GM19372 (cell line): ENCODE measurements around the gene DIP2C.

Source experiments
- ATAC-seq: cut with Tn5 transposase; IDR thresholded peaks from one replicate; pipeline ENCODE4 v1.9.1; 2021; ENCODE audit warnings: mild to moderate bottlenecking, low read depth, moderate library complexity; ENCODE audit not compliant: unreplicated experiment

DIP2C gene

DNA sequence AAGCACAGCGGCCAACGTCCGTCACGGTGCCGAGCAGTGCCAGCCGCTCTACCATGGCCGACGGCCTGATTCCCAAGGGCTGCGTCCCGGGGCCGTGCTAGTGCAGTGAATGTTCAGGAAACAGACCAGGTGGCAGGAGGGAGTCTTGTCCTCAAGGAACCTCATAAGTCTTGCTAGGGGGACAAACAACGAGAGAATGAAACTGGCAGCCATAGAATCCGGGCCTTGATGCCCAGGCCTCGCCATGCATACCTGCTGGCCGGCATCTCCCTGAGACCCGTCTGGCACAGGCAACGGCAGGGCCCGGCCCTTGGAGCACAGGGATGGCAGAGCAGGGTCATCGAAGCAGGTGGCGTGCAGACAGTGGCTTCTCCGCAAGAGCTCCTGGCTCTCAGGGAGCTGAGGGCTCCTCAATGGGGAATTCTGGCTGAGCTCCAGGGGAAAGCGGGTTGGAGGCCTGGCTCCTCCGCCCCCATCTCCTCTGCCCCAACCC is 58.8 kb downstream of the DIP2C start:
- ATAC-seq: no peak

DNA sequence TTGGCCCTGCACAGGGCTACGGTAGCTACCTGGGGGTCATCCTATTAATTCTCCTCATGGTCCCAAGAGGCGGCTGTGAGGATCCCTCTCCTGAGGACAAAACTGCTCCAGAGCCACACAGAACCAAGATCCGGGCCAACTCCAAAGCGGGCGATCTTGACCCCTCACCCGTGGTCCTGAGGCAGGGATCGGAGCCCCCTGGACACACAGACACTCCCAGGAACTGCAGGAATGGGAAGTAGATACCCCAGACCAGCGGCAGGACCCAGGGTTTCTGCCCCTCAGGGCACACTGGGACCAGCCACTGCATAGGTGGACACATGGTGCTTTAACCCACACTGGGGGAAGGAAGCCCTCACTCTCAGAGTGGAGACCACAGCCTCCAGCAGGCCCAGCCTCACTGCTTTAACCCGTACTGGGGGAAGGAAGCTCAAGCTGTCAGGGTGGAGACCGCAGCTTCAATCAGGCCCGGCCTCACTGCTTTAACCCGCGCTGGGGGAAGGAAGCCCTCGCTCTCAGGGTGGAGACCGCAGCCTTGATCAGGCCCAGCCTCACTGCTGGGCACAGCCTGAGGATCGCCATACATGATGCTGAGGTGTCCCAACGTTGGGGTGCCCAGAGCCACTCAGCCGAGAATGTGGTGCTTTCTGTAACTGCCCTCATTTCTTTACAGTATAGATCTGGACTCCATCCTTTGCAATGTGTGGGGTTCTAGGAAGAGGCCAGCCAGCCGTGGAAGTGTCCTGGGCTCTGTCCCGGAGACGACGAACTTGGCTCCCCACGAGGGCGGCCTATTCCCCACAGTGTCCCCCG is 60.1 kb downstream of the DIP2C start:
- ATAC-seq: no peak

DNA sequence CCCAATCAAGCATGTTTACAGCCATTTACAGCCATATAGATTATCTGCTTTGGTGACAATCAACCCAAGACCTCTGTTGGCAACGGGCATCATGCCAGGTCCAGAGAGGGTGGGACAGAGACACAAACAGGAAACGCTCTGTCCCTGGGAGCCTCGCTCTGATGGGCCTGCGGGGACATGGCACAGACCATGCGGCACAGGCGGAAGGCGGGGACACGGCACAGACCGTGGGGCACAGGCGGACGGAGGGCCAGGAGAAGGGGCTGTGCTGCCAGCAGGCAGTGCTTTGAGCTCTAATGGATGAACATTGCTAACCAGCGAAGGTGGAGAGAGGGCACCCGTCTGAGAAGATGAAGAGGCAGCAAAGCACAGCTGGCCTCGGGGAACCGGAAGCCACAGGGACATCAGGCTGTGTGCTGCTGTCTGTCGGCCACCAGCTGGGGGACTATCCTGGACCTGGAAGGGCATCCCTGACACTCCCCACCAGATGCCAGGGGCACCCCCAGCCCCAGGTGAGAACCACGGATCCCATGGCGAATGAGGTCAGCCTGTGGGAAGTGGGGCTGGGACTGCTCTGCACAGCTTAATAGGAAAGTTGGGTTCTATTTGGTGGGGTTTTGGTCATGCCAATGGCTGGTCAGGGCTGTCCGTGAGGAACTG is 61.0 kb downstream of the DIP2C start:
- no peak for ATAC-seq

DNA sequence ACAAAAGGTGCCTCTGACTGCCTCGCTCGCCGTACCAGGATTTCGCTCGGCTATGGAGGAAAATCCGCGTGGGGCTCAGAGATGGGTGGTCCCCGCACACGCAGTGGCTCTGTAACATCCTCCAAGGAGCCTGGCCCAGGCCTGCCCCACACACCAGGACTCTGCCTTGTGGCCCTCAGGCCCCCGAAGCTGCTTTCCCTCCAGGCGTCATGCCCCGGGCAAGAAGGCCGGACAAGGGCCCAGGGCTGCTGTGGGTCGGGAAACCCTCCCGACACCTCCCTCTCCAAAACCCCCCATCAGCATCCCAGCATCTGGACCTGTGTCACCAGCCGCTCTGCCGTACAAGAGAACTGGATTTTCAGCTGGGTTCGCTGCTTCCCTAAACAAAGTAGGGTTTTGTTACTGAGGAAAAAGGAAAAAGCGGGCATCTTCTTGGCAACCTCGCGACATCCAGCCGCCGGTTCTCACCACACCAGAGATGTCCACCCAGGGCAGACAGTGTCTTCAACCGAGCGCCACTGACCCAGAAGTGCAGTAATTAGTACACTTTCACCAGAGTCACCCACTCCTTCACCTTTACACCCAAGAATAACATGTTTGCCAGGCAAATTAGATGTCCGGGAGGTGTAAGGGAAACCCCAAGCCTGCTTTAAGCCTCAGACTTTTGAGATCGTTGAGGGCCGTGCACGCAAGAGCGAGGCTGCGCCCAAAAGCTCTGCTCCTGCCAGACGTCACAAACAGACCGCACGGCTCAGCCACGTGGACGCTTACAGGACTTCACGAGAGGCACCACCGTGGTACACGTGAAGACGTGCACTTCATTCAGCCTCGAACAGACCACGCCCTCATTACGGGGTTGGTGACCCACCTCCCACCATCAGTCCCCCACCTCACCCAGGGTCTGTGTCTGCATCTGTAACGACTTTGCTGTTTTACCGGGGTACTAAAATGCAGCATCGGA is 62.2 kb downstream of the DIP2C start:
- ATAC-seq: no peak

DNA sequence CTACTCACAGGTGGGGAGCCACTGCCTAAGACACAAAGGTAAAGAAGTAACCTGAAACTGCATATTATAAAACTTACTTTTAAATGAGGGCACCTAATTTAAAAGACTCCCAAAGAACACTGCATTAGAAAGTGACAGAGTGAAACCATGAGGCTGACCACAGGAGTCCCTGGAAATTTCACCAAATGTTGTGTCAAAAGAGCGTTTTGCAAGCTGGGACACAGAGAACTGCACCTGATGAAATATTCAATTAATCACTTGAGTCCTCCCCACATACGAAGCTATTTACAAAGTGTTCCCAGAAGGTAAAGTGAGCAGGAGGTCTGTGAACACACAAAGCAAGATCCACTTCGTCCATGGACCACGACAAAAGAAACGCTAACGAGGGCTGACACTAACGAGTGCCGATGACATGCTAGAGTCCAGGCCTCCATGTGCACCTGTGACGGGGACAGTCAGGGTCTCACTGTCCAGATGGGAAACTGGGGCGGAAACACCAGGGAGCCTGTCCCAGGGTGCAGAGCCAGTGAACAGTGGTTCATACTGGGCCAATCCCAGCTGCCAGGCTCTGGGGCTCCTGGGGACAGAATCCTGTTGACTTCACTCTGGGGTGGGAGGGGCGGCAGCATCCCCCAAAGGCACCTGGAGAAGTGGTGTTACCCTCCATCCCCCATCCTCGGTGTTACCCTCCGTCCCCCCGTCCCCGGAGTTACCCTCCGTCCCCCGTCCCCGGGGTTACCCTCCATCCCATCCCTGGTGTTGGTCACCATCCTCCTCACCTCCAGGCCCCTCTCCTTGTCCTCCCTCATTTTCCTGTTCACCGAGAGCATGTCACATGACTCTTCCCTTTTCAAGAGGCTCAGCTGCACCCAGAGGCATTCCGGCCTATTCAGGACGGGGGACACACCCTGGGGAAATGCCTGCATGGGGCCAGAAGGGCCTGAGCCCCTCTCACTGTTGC is 63.4 kb downstream of the DIP2C start:
- no peak for ATAC-seq

DNA sequence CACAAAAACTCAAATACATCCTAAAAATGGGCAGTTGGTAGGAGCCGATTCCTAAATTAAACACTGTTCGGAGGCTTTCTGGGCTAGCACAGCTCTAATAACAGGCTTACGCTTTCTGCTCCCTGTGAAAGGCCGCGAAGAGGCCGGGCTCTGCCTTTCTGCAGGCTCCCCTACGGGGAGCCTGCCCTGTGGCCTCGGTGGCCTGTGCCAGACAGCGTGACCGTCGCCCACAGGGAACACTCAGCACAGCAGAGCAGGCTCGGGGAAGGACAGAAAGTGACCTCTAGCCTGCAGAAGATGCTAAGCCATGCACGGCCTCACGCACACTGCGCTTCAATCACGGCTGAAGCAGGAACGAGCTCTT is 64.2 kb downstream of the DIP2C start:
- no peak for ATAC-seq

DNA sequence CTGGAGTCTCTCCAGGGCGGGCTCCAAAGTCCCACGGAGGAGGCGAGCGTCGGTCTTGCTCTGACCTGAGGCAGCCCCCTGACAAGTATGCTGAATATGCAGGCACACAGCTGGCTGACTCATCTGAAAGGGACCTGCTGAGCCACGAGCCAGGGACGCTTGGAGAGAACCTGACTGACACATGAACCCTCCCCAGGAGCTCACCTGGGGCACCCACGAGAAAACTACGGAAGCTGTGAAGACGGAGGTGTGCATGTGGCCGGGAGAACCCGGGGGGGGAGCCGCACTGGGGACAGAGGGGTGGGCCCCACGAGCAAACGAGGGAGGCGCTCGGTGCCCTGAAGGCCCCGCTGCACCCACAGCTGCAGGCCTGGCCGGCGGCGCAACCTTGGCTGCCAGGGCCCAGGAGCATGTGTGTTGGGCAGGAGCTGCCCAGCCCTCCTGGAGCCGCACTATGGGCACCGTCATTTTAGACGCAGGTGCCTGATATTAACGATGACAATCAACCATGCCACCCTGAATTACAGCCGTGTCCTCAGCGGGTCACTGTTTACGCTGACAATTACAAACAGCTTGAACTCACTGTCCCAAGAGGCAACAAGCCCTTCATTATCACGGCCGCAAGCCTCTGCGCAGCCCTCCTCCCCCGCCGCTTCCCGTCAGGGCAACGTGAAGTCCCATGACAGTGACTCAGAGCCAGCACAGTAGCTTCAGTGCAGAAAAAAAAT is 64.7 kb downstream of the DIP2C start:
- no peak for ATAC-seq

DNA sequence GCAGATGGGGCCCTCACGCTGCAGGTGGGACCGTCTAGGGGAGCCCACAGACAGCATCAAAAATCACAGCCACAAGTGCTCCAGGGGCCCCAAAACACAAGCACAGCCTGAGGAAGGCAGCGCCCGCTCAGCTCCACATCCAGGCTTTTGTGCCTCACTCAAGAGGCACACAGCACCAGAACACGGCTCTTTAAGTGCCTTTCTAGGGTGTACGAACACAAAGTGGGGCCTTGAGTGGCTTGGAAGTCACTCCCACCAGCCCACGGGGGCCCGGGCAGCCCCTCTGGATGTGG is 65.2 kb downstream of the DIP2C start:
- no peak for ATAC-seq

DNA sequence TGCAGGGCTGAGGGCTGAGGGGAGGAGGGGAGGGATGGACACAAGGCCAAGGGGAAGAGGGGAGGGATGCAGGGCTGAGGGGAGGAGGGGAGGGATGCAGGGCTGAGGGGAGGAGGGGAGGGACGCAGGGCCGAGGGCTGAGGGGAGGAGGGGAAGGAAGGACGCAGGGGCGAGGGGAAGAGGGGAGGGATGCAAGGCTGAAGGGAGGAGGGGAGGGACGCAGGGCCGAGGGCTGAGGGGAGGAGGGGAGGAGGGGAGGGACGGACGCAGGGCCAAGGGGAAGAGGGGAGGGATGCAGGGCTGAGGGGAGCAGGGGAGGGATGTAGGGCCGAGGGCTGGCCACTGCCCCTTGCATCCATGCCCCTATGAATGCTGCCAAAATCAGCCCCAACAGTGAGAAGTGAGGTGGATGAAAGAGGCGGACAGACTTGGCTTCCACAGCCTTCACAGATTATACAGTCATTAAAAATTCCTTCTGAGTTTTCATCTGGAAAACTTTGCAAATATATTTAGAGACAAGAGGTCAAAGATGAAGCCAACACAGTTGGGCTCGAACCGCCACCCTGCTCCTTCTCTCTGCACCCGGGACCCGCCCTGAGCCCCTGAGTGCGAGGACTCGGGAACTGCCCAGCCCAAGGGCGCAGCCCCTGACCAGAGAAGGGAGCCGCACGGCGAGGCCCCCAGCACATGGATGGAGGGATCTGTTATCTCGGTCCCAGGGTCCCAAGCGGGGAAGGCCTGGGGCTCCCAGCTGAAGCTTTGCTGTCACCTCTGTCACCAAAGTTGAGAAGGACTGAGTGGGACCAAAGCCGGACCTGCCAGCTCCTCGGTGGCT is 65.8 kb downstream of the DIP2C start:
- no peak for ATAC-seq

DNA sequence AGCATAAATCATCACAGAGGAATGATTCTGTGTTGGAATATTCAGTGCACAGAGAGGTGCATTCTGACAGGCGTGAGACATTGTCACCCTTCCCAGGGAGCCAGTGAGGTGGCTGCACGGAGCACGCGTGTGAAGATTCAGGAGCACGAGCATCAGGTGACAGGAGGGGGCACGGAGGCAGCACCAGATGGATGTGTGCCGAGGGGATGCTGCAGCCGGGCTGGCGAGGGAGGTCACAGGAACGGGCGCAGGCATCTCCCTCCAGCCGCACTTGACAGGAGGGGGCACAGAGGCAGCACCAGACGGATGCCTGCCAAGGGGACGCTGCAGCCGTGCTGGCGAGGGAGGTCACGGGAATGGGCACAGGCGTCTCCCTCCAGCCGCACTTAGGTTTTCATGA is 66.5 kb downstream of the DIP2C start:
- ATAC-seq: no peak

DNA sequence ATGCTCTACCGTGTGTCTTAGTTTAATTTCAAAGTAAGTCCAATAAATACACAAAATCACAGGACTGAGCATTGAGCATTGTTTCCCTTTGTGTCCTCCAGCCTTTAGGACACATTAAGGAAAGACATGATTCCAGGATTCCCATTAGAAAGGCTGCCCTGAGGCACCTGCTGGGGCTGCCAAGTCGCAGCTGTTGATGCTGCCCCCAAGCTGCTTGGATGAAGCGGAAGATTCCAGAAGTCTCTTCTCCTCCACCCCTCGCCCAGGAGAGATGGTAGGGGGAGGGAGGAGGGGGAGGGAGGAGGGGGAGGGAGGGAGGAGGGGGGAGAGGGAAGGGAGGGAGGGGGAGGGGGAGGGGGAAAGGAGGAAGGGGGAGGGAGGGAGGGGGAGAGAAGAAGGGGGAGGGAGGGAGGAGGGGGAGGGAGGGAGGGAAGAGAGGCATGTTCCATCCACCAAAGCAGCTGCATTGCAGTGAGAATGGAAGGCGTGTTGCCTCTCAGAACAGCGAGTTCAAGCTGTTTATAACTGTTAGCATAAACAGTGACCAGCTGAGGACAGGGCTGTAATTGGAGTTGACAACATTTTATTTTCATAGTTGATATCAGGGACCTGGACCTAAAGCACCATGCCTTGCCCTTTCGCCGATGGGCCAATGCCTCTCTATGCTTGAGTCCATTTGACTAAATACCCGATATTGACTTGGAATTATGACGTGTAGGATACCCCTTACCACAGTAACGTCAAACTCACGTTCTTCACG is 67.3 kb downstream of the DIP2C start:
- ATAC-seq: no peak

DNA sequence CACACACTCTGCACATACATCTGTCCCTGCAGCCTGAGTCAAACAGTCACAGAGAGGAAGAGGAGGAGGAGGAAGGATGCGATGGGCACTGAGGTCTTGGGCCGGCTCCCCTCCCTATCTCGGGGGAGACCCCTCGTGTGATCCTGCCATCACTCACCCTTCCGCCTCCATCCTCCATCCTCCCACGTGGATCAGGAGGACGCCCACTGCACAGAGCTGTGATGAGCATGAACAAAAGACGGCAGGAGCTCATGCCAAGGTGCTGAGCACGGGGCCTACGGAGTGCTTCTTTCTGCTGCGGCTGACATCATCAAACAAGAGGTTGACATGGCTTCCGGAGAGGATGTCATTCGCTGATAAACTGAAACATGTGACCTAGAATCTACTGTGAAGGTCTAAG is 68.0 kb downstream of the DIP2C start:
- no peak for ATAC-seq

DNA sequence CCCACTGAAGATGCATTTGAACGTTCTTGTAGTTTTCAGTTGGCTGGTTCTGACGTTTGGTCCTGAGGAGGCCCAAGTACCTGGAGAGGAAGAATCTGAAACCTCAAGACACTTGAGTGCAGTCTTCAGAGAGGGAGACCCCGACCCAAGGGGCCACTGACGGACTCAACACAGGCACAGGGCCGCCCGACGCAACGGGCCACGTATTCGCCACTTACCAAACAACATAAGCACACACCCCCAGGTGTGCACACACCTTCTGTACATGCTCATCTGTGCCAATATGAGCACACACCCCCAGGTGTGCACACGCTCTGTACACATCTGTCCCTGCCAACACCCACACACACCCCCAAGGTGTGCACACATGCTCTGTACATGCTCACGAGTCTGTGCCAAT is 68.5 kb downstream of the DIP2C start:
- no peak for ATAC-seq

DNA sequence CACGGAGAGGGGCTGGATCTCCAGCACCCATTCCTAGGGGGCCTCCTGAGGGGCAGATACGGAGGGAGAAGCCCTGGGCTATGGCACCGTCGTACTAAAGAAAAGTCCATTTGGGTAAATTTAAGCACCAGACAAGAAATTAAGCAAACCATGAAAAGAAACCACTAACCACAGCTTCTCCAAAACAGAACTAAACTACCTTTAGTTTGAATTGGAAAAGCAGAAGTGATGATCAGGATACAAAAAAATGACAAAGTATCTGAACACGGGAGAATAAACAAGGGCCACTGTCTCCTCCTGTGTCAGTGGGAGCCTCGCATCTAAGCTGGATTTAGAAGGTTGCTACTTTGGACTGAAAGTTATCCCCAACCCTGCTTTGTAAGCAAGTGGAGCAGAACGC is 69.1 kb downstream of the DIP2C start:
- ATAC-seq: peak; percentile 60

DNA sequence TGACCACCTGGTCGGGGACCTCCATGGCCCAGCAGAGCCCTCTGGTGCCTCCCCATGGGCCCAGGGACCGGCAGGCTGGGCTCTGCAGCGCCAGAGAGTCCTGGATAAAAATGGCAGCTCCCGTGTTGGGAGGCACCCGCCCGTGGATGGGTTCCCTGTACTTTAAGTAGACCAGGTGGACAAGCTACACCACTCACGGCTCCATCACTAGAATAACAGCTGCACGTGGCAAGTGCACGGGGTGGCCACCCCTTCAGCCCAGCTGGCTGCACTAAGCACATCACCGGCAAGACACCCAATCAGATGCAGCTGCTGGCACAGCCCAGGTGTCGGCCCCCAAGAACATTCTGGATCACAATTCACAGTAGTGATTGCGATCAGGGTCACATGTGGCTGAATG is 69.8 kb downstream of the DIP2C start:
- no peak for ATAC-seq

DNA sequence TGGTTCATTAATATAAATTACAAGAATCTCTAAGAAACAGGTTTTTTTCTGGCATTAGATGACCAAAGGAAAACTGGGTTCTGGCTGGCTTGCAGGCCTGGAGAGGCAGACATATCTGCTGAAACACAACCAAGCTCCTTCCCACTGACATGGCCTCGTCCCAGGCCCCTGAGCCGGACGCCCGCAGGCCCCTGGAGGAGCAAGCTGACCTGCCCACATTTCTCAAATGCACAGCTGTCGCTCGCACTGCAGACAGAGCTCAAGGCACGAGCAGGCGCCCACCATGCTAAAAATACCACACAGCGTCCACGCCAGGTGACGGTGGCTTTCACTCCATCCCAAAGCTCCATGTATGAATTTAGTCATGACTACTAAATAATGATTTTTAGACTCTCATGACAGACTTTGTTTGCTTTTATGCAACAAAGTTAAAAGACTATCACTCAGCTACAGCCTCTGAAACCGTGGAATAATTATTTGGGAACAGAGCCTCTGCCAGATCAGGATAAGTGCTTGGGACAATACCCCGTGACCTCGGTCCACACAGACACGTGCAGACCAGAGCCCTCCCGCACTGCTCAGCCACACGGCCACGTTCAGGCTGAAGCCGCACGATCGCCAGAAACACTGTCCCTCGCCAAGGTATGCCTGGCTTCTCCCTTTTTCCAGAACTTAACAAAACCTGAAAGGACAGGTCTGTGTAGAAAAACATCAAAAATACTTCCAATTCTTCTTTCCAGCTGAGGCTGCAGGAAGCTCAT is 71.1 kb downstream of the DIP2C start:
- no peak for ATAC-seq

DNA sequence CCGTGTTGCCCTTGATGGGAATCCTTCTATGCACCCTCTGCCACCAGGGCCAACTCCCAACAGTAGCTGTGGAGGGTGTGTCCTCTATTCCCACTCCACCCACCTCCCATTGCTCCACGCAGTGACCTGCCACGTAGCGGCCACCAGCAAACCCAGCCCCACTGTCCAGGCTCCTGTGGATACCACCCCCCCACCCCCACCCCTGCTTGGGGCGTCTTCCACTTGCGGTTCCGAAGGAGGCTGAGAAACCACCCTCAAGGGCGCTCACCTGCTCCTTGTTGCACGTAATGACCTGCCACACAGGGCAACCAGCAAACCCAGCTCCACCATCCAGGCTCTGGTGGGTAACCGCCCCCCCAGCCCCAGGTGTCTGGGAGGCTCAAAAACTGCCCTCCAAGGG is 72.0 kb downstream of the DIP2C start:
- no peak for ATAC-seq
